K562 (cell line): ENCODE results near the gene LYST. TPM values are rescaled to one million over a fixed set of nuclear protein-coding genes. Genes with fewer than 3 reads are reported as not detected.

Experiments used
- ATAC-seq: fragments of 200-7000 bp; cut with Tn5 transposase; 3 replicates; pipeline ENCODE4 v1.9.1; 2020; ENCODE audit warnings: moderate library complexity
- BruUV-seq: library from RNA; stranded (reverse); fragments of 400-500 nt; replicated peaks from 2 replicates; lab custom pipeline; 2021; lab: Mats Ljungman, UMichigan
- CTCF ChIA-PET: fragments of 300-600 bp; formaldehyde crosslinking; extraction: SDS; loops from one replicate; lab custom pipeline; 2021; ENCODE audit warnings: low intra/inter-chr PET ratio; lab: Yijun Ruan, JAX
- POLR2A ChIA-PET: fragments of 300-600, 350-650 bp; sonication (Branson Sonifier 250); formaldehyde crosslinking; extraction: SDS; loops from one replicate; lab custom pipeline; 2021; ENCODE audit warnings: antibody characterized with exemption, inconsistent platforms; lab: Yijun Ruan, JAX
- DNase-seq, 4 experiments: peaks; one replicate each; pipeline versions ENCODE4 v3.0.0 to v3.0.0-alpha.2; 2011 to 2018; ENCODE audit warnings: low spot score in 3 of 4, mixed read lengths in 3 of 4; ENCODE audit errors: extremely low read depth in 1 of 4
- FAIRE-seq: peaks from 2 replicates; lab custom pipeline; 2011; peaks lifted over from hg19 to GRCh38; lab: Jason Lieb, UNC
- H2AFZ ChIP-seq: 2 replicates; pipeline ENCODE4 v1.6.0; 2011; ENCODE audit warnings: low read depth, low read length, control low read depth, inconsistent platforms
- H3K27ac ChIP-seq: fragments of 200-600 bp; 3 replicates; pipeline ENCODE4 v1.8.0; 2011; ENCODE audit warnings: low read depth, mild to moderate bottlenecking, control low read depth, inconsistent platforms, low read length, moderate library complexity, mixed read lengths; ENCODE audit errors: extremely low read depth
- H3K27me3 ChIP-seq, 2 experiments: fragments of 300-600 bp in 1 of 2; 2 replicates in 1 of 2; 3 replicates in 1 of 2; pipeline versions ENCODE4 v1.6.0 to v1.8.0; 2011; ENCODE audit warnings: inconsistent platforms in 2 of 2, low read length in 2 of 2, mild to moderate bottlenecking in 1 of 2, mixed read lengths in 1 of 2, moderate library complexity in 1 of 2; ENCODE audit not compliant: control insufficient read depth in 2 of 2, insufficient read depth in 2 of 2
- H3K36me3 ChIP-seq: fragments of 300-600 bp; 3 replicates; pipeline ENCODE4 v1.8.0; 2011; ENCODE audit warnings: mild to moderate bottlenecking, low read length, inconsistent platforms; ENCODE audit not compliant: control insufficient read depth, insufficient read depth
- H3K4me1 ChIP-seq, 2 experiments: fragments of 200-600 bp in 1 of 2; replicated peaks in 1 of 2; 2 replicates in 1 of 2; 3 replicates in 1 of 2; pipeline versions ENCODE4 v1.5.1 to v1.8.0; 2011; ENCODE audit warnings: inconsistent platforms in 2 of 2, low read length in 2 of 2, mild to moderate bottlenecking in 1 of 2, mixed read lengths in 1 of 2, moderate library complexity in 1 of 2; ENCODE audit not compliant: control insufficient read depth in 2 of 2, insufficient read depth in 2 of 2
- H3K4me2 ChIP-seq: 2 replicates; pipeline ENCODE4 v1.6.1; 2011; ENCODE audit warnings: low read length, control low read depth, inconsistent platforms, mixed read lengths; ENCODE audit not compliant: insufficient read depth
- H3K4me3 ChIP-seq: fragments of 200-600 bp; sonication (generic), shearing (Covaris generic); 2 replicates; pipeline ENCODE4 v1.5.1; 2016; ENCODE audit warnings: control low read depth, inconsistent platforms
- H3K79me2 ChIP-seq: fragments of 200-600 bp; 3 replicates; pipeline ENCODE4 v1.8.0; 2011; ENCODE audit warnings: low read length, inconsistent platforms; ENCODE audit not compliant: control insufficient read depth, insufficient read depth
- H3K9ac ChIP-seq, 2 experiments: 2 replicates each; pipeline versions ENCODE4 v1.6.0 to v1.6.1; 2011; ENCODE audit warnings: low read depth in 2 of 2, low read length in 2 of 2, control low read depth in 1 of 2, inconsistent platforms in 1 of 2, mild to moderate bottlenecking in 1 of 2, mixed read lengths in 1 of 2; ENCODE audit not compliant: insufficient read depth in 1 of 2
- H3K9me1 ChIP-seq: one replicate; pipeline ENCODE4 v1.6.0; 2011; ENCODE audit warnings: inconsistent platforms, mild to moderate bottlenecking, low read length, moderate library complexity; ENCODE audit not compliant: control insufficient read depth, insufficient read depth
- H3K9me3 ChIP-seq: replicated peaks from 2 replicates; pipeline ENCODE4 v1.5.1; 2011; ENCODE audit warnings: low read depth, low read length, inconsistent platforms; ENCODE audit not compliant: control insufficient read depth, insufficient read depth
- H4K20me1 ChIP-seq: replicated peaks from 2 replicates; pipeline ENCODE4 v1.6.1; 2011; ENCODE audit warnings: low read length, inconsistent platforms, mixed read lengths; ENCODE audit not compliant: control insufficient read depth, insufficient read depth
- HMG20B ChIP-seq: fragments of 250-450 bp; sonication (Bioruptor Pico); IDR thresholded peaks from 2 replicates; pipeline ENCODE4 v1.5.0; 2021; ENCODE audit warnings: mild to moderate bottlenecking
- POLR3A ChIP-seq: IDR thresholded peaks from 2 replicates; pipeline ENCODE4 v1.6.1; 2011; ENCODE audit warnings: borderline replicate concordance, mild to moderate bottlenecking, moderate library complexity; ENCODE audit not compliant: insufficient read length, insufficient read depth; ENCODE audit errors: extremely low read depth
- SMARCA4 ChIP-seq: fragments of 450-650 bp; IDR thresholded peaks from 2 replicates; pipeline ENCODE4 v1.6.1; 2016
- SOX6 ChIP-seq: fragments of 450-650 bp; IDR thresholded peaks from 2 replicates; pipeline ENCODE4 v1.6.1; 2014; ENCODE audit warnings: mild to moderate bottlenecking
- ZNF263 ChIP-seq: sonication (generic); formaldehyde crosslinking; IDR thresholded peaks from 2 replicates; pipeline ENCODE4 v1.8.0; 2022; ENCODE audit warnings: mild to moderate bottlenecking, missing genetic modification reagents, borderline replicate concordance
- ZNF436 ChIP-seq: fragments of 250-450, 450-650 bp; sonication (Bioruptor Pico); formaldehyde crosslinking; IDR thresholded peaks from 2 replicates; pipeline ENCODE4 v1.7.0; 2020; ENCODE audit warnings: mild to moderate bottlenecking
- WGBS: fragments of 100-300 bp; shearing (Covaris generic); methylation state at CpG from one replicate; pipeline ENCODE4 v1.1.6; 2016; ENCODE audit warnings: low coverage, mixed read lengths; ENCODE audit not compliant: insufficient coverage; ENCODE audit errors: missing lambda C conversion rate; 5-methylcytosine and 5-hydroxymethylcytosine counted together
- in situ Hi-C: fragments of 300-500 bp; cut with MboI; formaldehyde crosslinking; loops from 4 replicates; pipeline ENCODE4 v1.15.0; 2018; ENCODE audit warnings: inconsistent platforms, mixed read lengths
- intact Hi-C: fragments of 100-400 bp; cut with micrococcal nuclease; formaldehyde crosslinking; loops from 2 replicates; pipeline ENCODE4 v1.14.2; 2022
- polyA plus RNA-seq, 8 experiments: library from polyadenylated mRNA; depleted of rRNA in 4 of 8; stranded (reverse) in 5 of 8; unstranded in 3 of 8; fragments of >200 nt; fragmentation: Nextera tagmentation in 2 of 8; fragmentation: Illumina TruSeq in 1 of 8; extraction: Ambion mirVana in 2 of 8; extraction: Trizol in 1 of 8; gene quantifications; 2 replicates each; pipeline versions ENCODE4 v1.2.1 to v1.2.3, GENCODE V29; 2011 to 2014; ENCODE audit warnings: inconsistent platforms in 1 of 8, missing spikeins in 1 of 8
- total RNA-seq, 7 experiments: library from RNA; depleted of rRNA in 6 of 7; stranded (reverse); fragments of >200 nt in 6 of 7; fragmentation: Illumina TruSeq in 2 of 7; extraction: Trizol in 2 of 7; gene quantifications; 2 replicates each; pipeline versions ENCODE4 v1.2.1 to v1.2.3, GENCODE V29; 2011 to 2021; ENCODE audit warnings: low replicate concordance in 1 of 7
- TF ChIP-seq, protein P1 (sequence below): fragments of 450-650 bp; formaldehyde crosslinking; IDR thresholded peaks from 2 replicates; pipeline ENCODE4 v1.4.0; 2020; ENCODE audit warnings: mild to moderate bottlenecking, moderate library complexity
- TF ChIP-seq, protein P2 (sequence below): fragments of 150-350 bp; IDR thresholded peaks from 2 replicates; pipeline ENCODE4 v1.6.1; 2014; ENCODE audit warnings: low read depth, mild to moderate bottlenecking, low read length, borderline replicate concordance

LYST gene
- total and polyA plus RNA-seq, 9 of the 15 experiments (the other 6 are each of a cell fraction or from before 2014, with no cell fraction given), result 0.73 to 2.4 (median 1.4) TPM

DNA sequence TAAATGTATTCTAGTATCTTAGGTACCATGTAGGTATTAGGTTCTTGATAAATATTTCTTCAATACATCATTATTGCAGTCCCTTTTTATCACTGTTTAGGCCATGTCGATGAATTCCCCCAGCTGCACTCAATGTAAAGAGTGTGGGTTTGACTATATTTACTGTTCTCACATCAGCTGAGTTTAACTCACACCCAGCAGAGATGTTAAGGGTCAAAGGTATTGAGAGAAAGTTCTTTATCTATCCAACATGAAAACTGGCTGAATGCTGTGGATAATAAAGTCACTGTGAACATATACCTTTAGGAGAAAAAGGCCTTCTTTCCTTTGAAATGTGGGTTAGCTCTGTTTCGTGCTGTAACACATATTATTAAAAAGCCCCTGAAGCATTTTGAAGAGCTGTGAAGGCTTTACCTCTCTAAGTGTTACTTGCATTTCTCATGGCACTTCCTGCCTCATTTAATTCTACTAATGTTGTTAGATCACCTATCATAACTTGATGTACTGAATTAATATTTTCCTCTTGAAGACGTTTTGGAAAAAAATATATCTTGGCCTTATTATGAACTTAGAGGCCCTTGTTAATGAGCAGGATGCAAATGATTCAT, 19.1 kb upstream of the LYST start:
- no peaks in the 10 kb centered on the region for H3K9me3 ChIP-seq
- no peak overlapping the region for H3K9ac ChIP-seq
- H4K20me1 ChIP-seq, result no peaks in the 10 kb centered on the region
- no peak for ATAC-seq
- no peak overlapping the region for H3K27ac ChIP-seq
- H3K4me3 ChIP-seq, result no peak overlapping the region
- H3K36me3 ChIP-seq, result no peaks in the 10 kb centered on the region
- in situ Hi-C loops, result no loop called here
- H3K4me1 ChIP-seq, result no peaks in the 10 kb centered on the region
- no peak overlapping the region for H3K4me2 ChIP-seq
- ChIA-PET POLR2A (no interaction called here), CTCF (no interaction called here)
- H3K79me2 ChIP-seq, result no peaks in the 10 kb centered on the region
- intact Hi-C loops, result no loop called here
- FAIRE-seq, result no peak
- H3K27me3 ChIP-seq, result peaks cover 20 to 22% of the 10 kb centered on the region in 2 experiments
- no TSS peak for BruUV-seq
- DNase-seq, result no peak
- WGBS, result 0% methylated on average over 3 of the region's 3 CpGs
- no peaks in the 10 kb centered on the region for H3K9me1 ChIP-seq
- H2AFZ ChIP-seq, result no peak overlapping the region
- TF ChIP-seq POLR3A (no peak), HMG20B (CRISPR knock-in tag) (no peak), SMARCA4 (no peak), ZNF436 (CRISPR knock-in tag) (no peak), ZNF263 (CRISPR knock-in tag) (no peak), SOX6 (no peak)
- TF ChIP-seq, protein P1, sequence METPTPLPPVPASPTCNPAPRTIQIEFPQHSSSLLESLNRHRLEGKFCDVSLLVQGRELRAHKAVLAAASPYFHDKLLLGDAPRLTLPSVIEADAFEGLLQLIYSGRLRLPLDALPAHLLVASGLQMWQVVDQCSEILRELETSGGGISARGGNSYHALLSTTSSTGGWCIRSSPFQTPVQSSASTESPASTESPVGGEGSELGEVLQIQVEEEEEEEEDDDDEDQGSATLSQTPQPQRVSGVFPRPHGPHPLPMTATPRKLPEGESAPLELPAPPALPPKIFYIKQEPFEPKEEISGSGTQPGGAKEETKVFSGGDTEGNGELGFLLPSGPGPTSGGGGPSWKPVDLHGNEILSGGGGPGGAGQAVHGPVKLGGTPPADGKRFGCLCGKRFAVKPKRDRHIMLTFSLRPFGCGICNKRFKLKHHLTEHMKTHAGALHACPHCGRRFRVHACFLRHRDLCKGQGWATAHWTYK, result no peak
- TF ChIP-seq, protein P2, sequence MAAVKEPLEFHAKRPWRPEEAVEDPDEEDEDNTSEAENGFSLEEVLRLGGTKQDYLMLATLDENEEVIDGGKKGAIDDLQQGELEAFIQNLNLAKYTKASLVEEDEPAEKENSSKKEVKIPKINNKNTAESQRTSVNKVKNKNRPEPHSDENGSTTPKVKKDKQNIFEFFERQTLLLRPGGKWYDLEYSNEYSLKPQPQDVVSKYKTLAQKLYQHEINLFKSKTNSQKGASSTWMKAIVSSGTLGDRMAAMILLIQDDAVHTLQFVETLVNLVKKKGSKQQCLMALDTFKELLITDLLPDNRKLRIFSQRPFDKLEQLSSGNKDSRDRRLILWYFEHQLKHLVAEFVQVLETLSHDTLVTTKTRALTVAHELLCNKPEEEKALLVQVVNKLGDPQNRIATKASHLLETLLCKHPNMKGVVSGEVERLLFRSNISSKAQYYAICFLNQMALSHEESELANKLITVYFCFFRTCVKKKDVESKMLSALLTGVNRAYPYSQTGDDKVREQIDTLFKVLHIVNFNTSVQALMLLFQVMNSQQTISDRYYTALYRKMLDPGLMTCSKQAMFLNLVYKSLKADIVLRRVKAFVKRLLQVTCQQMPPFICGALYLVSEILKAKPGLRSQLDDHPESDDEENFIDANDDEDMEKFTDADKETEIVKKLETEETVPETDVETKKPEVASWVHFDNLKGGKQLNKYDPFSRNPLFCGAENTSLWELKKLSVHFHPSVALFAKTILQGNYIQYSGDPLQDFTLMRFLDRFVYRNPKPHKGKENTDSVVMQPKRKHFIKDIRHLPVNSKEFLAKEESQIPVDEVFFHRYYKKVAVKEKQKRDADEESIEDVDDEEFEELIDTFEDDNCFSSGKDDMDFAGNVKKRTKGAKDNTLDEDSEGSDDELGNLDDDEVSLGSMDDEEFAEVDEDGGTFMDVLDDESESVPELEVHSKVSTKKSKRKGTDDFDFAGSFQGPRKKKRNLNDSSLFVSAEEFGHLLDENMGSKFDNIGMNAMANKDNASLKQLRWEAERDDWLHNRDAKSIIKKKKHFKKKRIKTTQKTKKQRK, result no peak
